WTC11 (cell line): ENCODE measurements around the gene COX7B2. TPM values are rescaled to one million over a fixed set of nuclear protein-coding genes. Genes with fewer than 3 reads are reported as not detected.

Source experiments
- ATAC-seq: fragments of 200-7000 bp; cut with Tn5 transposase; 2 replicates; pipeline ENCODE4 v1.10.0; 2021; ENCODE audit warnings: mild to moderate bottlenecking, moderate library complexity
- CTCF ChIA-PET: fragments of 300-600 bp; sonication (Branson Sonifier 250); formaldehyde crosslinking; loops from one replicate; lab custom pipeline; 2021; ENCODE audit warnings: antibody characterized with exemption; lab: Charles Lee
- POLR2A ChIA-PET: fragments of 350-600 bp; sonication (Branson Sonifier 250); formaldehyde crosslinking; loops from one replicate; lab custom pipeline; 2021; ENCODE audit warnings: antibody characterized with exemption; lab: Charles Lee
- DNase-seq: peaks from one replicate; pipeline ENCODE4 v3.0.0; 2021; ENCODE audit warnings: low spot score
- H3K27ac Mint-ChIP-seq: 2 replicates; pipeline ENCODE4 v1.8.0; 2021; ENCODE audit warnings: mixed read lengths
- H3K27me3 Mint-ChIP-seq: 2 replicates; pipeline ENCODE4 v1.8.0; 2021; ENCODE audit warnings: low read depth, mild to moderate bottlenecking, moderate library complexity, mixed read lengths
- H3K36me3 Mint-ChIP-seq: 2 replicates; pipeline ENCODE4 v1.8.0; 2021; ENCODE audit warnings: mixed read lengths
- H3K4me1 Mint-ChIP-seq: 2 replicates; pipeline ENCODE4 v1.8.0; 2022; ENCODE audit warnings: mixed read lengths
- H3K4me3 Mint-ChIP-seq: 2 replicates; pipeline ENCODE4 v1.8.0; 2021; ENCODE audit warnings: mild to moderate bottlenecking, moderate library complexity, mixed read lengths
- H3K9me3 Mint-ChIP-seq: 2 replicates; pipeline ENCODE4 v1.8.0; 2021; ENCODE audit warnings: mixed read lengths
- CBFB ChIP-seq: sonication (generic); formaldehyde crosslinking; IDR thresholded peaks from 2 replicates; pipeline ENCODE4 v1.8.1; 2022; ENCODE audit warnings: mild to moderate bottlenecking, low read depth, missing genetic modification reagents
- ELF4 ChIP-seq: sonication (generic); formaldehyde crosslinking; IDR thresholded peaks from 2 replicates; pipeline ENCODE4 v1.8.1; 2022; ENCODE audit warnings: low read depth, mild to moderate bottlenecking, moderate library complexity, missing genetic modification reagents
- EMX1 ChIP-seq: fragments of 250-450 bp; sonication (Bioruptor Pico); IDR thresholded peaks from 2 replicates; pipeline ENCODE4 v1.8.0; 2021; ENCODE audit warnings: mild to moderate bottlenecking
- FOXJ3 ChIP-seq: sonication (generic); formaldehyde crosslinking; IDR thresholded peaks from 2 replicates; pipeline ENCODE4 v1.9.0; 2021; ENCODE audit warnings: missing genetic modification reagents, mild to moderate bottlenecking, borderline replicate concordance
- KAT7 ChIP-seq: sonication (generic); formaldehyde crosslinking; IDR thresholded peaks from 2 replicates; pipeline ENCODE4 v1.8.1; 2023; ENCODE audit warnings: missing genetic modification reagents, mild to moderate bottlenecking, borderline replicate concordance
- MXD4 ChIP-seq: fragments of 250-450 bp; sonication (Bioruptor Pico); IDR thresholded peaks from 2 replicates; pipeline ENCODE4 v1.8.0; 2021; ENCODE audit warnings: mild to moderate bottlenecking, moderate library complexity, borderline replicate concordance
- NFE2L1 ChIP-seq: sonication (generic); formaldehyde crosslinking; IDR thresholded peaks from 2 replicates; pipeline ENCODE4 v1.8.1; 2023; ENCODE audit warnings: missing genetic modification reagents
- NR2C2 ChIP-seq: sonication (generic); formaldehyde crosslinking; IDR thresholded peaks from 2 replicates; pipeline ENCODE4 v1.8.0; 2022; ENCODE audit warnings: mild to moderate bottlenecking, missing genetic modification reagents
- PRRX2 ChIP-seq: fragments of 250-450 bp; sonication (Bioruptor Pico); IDR thresholded peaks from 2 replicates; pipeline ENCODE4 v1.8.0; 2021; ENCODE audit warnings: mild to moderate bottlenecking
- TEAD4 ChIP-seq: sonication (generic); formaldehyde crosslinking; IDR thresholded peaks from 2 replicates; pipeline ENCODE4 v1.8.0; 2022; ENCODE audit warnings: mild to moderate bottlenecking, missing genetic modification reagents
- TP53 ChIP-seq: sonication (generic); formaldehyde crosslinking; IDR thresholded peaks from 2 replicates; pipeline ENCODE4 v1.8.1; 2023; ENCODE audit warnings: mild to moderate bottlenecking, missing genetic modification reagents
- ZNF423 ChIP-seq: fragments of 250-450 bp; sonication (Bioruptor Pico); IDR thresholded peaks from 2 replicates; pipeline ENCODE4 v2.1.2; 2022; ENCODE audit warnings: mild to moderate bottlenecking, moderate library complexity
- ZNF671 ChIP-seq: fragments of 250-450 bp; sonication (Bioruptor Pico); IDR thresholded peaks from 2 replicates; pipeline ENCODE4 v1.8.0; 2021; ENCODE audit warnings: mild to moderate bottlenecking
- total RNA-seq: library from RNA; stranded (reverse); gene quantifications from 3 replicates; pipeline ENCODE4 v1.2.3, GENCODE V29; 2021
- TF ChIP-seq, protein P1 (sequence below): sonication (generic); formaldehyde crosslinking; IDR thresholded peaks from 2 replicates; pipeline ENCODE4 v1.8.0; 2022; ENCODE audit warnings: missing genetic modification reagents
- TF ChIP-seq, protein P2 (sequence below): sonication (generic); formaldehyde crosslinking; IDR thresholded peaks from 2 replicates; pipeline ENCODE4 v1.8.1; 2023; ENCODE audit warnings: mild to moderate bottlenecking, missing genetic modification reagents, borderline replicate concordance
- TF ChIP-seq, protein P3 (sequence below): sonication (generic); formaldehyde crosslinking; conservative IDR thresholded peaks from 2 replicates; pipeline ENCODE4 v1.8.1; 2022; ENCODE audit warnings: mild to moderate bottlenecking, missing genetic modification reagents
- TF ChIP-seq, protein P4 (sequence below): sonication (generic); formaldehyde crosslinking; IDR thresholded peaks from 2 replicates; pipeline ENCODE4 v1.8.1; 2022; ENCODE audit warnings: mild to moderate bottlenecking, moderate library complexity, missing genetic modification reagents
- TF ChIP-seq, protein P5 (sequence below): fragments of 250-450 bp; sonication (Bioruptor Pico); IDR thresholded peaks from 2 replicates; pipeline ENCODE4 v1.9.0; 2021; ENCODE audit warnings: mild to moderate bottlenecking
- TF ChIP-seq, protein P6 (sequence below): sonication (generic); formaldehyde crosslinking; IDR thresholded peaks from 2 replicates; pipeline ENCODE4 v1.8.1; 2022; ENCODE audit warnings: low read depth, mild to moderate bottlenecking, moderate library complexity, missing genetic modification reagents, borderline replicate concordance
- TF ChIP-seq, protein P7 (sequence below): sonication (generic); formaldehyde crosslinking; IDR thresholded peaks from 2 replicates; pipeline ENCODE4 v1.8.0; 2022; ENCODE audit warnings: mild to moderate bottlenecking, missing genetic modification reagents

COX7B2 gene
- total RNA-seq, 1 experiment from 2014 or later = not detected

DNA sequence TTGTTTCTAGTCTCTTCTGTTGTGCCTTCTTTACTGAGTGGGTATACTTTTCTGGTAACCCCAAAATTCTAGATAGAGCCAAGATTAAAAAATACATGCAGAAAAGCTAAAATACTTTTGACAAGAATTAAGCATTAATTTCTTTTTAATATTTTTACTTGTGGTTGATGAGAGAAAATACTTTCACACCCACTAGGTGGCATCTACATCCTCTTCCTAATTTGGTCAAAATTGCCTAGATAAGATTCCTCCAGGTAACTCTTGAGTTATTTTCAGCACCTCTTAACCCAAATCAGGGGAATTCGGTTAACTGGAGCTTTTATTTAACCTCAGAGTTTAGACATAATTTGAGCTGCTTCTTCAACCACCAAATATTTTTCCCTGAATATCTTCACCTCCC is 28.4 kb upstream of the COX7B2 start (continued):
- TF ChIP-seq, protein P1, sequence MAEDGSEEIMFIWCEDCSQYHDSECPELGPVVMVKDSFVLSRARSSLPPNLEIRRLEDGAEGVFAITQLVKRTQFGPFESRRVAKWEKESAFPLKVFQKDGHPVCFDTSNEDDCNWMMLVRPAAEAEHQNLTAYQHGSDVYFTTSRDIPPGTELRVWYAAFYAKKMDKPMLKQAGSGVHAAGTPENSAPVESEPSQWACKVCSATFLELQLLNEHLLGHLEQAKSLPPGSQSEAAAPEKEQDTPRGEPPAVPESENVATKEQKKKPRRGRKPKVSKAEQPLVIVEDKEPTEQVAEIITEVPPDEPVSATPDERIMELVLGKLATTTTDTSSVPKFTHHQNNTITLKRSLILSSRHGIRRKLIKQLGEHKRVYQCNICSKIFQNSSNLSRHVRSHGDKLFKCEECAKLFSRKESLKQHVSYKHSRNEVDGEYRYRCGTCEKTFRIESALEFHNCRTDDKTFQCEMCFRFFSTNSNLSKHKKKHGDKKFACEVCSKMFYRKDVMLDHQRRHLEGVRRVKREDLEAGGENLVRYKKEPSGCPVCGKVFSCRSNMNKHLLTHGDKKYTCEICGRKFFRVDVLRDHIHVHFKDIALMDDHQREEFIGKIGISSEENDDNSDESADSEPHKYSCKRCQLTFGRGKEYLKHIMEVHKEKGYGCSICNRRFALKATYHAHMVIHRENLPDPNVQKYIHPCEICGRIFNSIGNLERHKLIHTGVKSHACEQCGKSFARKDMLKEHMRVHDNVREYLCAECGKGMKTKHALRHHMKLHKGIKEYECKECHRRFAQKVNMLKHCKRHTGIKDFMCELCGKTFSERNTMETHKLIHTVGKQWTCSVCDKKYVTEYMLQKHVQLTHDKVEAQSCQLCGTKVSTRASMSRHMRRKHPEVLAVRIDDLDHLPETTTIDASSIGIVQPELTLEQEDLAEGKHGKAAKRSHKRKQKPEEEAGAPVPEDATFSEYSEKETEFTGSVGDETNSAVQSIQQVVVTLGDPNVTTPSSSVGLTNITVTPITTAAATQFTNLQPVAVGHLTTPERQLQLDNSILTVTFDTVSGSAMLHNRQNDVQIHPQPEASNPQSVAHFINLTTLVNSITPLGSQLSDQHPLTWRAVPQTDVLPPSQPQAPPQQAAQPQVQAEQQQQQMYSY (CRISPR knock-in tag) = no peak
- no peak for TF ChIP-seq FOXJ3 (CRISPR knock-in tag)
- TF ChIP-seq, protein P2, sequence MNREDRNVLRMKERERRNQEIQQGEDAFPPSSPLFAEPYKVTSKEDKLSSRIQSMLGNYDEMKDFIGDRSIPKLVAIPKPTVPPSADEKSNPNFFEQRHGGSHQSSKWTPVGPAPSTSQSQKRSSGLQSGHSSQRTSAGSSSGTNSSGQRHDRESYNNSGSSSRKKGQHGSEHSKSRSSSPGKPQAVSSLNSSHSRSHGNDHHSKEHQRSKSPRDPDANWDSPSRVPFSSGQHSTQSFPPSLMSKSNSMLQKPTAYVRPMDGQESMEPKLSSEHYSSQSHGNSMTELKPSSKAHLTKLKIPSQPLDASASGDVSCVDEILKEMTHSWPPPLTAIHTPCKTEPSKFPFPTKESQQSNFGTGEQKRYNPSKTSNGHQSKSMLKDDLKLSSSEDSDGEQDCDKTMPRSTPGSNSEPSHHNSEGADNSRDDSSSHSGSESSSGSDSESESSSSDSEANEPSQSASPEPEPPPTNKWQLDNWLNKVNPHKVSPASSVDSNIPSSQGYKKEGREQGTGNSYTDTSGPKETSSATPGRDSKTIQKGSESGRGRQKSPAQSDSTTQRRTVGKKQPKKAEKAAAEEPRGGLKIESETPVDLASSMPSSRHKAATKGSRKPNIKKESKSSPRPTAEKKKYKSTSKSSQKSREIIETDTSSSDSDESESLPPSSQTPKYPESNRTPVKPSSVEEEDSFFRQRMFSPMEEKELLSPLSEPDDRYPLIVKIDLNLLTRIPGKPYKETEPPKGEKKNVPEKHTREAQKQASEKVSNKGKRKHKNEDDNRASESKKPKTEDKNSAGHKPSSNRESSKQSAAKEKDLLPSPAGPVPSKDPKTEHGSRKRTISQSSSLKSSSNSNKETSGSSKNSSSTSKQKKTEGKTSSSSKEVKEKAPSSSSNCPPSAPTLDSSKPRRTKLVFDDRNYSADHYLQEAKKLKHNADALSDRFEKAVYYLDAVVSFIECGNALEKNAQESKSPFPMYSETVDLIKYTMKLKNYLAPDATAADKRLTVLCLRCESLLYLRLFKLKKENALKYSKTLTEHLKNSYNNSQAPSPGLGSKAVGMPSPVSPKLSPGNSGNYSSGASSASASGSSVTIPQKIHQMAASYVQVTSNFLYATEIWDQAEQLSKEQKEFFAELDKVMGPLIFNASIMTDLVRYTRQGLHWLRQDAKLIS (CRISPR knock-in tag) = no peak
- TF ChIP-seq, protein P3, sequence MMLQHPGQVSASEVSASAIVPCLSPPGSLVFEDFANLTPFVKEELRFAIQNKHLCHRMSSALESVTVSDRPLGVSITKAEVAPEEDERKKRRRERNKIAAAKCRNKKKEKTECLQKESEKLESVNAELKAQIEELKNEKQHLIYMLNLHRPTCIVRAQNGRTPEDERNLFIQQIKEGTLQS = no peak
- no peak for TF ChIP-seq ELF4
- TF ChIP-seq, protein P4, sequence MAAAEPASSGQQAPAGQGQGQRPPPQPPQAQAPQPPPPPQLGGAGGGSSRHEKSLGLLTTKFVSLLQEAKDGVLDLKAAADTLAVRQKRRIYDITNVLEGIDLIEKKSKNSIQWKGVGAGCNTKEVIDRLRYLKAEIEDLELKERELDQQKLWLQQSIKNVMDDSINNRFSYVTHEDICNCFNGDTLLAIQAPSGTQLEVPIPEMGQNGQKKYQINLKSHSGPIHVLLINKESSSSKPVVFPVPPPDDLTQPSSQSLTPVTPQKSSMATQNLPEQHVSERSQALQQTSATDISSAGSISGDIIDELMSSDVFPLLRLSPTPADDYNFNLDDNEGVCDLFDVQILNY (CRISPR knock-in tag) = no peak

DNA sequence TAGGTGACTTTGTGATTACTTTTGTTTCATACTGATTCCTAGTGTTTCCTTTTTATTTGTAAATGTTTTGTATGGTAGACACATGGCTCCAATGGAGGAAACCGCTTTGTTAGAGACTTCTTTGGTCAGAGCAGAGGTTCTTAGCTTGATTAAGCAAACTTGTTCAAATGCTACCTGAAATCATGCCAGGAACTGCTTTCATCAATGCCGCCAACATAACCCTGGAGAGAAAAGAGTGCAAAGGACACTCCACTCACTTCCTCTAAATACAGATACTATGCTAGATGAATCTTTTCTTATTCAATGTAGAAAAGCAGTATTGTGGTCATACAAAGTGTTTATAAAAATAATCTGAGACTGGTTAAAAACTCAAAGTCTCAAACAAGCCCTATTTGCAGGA is 25.7 kb upstream of the COX7B2 start:
- ChIA-PET CTCF (interaction anchor here (1.3 kb wide), 1 partner anchor 98 kb away, joined by 3 read pairs; no protein-coding TSS in a partner anchor), POLR2A (no interaction called here)
- H3K4me1 Mint-ChIP-seq = no peaks in the 10 kb centered on the region
- no peaks in the 10 kb centered on the region for H3K9me3 Mint-ChIP-seq
- H3K36me3 Mint-ChIP-seq = no peaks in the 10 kb centered on the region
- ATAC-seq = no peak
- H3K27ac Mint-ChIP-seq = no peak overlapping the region
- no peak for DNase-seq
- no peak for TF ChIP-seq PRRX2 (CRISPR knock-in tag)
- TF ChIP-seq, all 79 proteins: peak for 0
- Mint-ChIP-seq H3K4me3 (no peak overlapping the region), H3K27me3 (no peaks in the 10 kb centered on the region)

DNA sequence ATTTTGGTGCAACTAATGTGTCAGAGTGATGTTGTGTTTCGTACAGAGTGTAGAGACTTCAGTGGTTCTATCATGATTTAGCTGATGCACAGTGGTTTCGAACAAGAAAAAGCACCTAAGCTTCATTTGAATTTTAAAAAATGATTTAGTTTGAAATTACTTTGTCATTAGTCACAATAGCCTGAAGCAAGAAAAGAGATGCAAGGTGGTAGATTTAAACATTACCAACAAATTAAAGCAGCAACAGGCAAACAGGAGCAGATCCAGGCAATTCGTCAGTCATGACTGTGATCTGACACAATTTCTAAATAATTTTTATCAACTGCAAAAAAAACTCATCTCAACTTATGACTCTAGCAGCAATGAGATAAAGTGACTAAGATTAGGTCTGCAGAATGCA is 24.6 kb upstream of the COX7B2 start:
- Mint-ChIP-seq H3K9me3 (no peaks in the 10 kb centered on the region), H3K4me3 (no peak overlapping the region), H3K36me3 (no peaks in the 10 kb centered on the region), H3K27me3 (no peaks in the 10 kb centered on the region), H3K4me1 (no peaks in the 10 kb centered on the region), H3K27ac (no peak overlapping the region)
- ATAC-seq (no peak), DNase-seq (no peak)
- CTCF ChIA-PET = interaction anchor here (1.3 kb wide), 1 partner anchor 99 kb away, joined by 3 read pairs; no protein-coding TSS in a partner anchor
- POLR2A ChIA-PET = no interaction called here
- no peak for TF ChIP-seq NFE2L1 (CRISPR knock-in tag)
- TF ChIP-seq TEAD4 (CRISPR knock-in tag) = no peak
- no peak for TF ChIP-seq ZNF423 (CRISPR knock-in tag)
- no peak for TF ChIP-seq EMX1 (CRISPR knock-in tag)
- TF ChIP-seq ZNF671 (CRISPR knock-in tag) = no peak
- TF ChIP-seq, protein P5, sequence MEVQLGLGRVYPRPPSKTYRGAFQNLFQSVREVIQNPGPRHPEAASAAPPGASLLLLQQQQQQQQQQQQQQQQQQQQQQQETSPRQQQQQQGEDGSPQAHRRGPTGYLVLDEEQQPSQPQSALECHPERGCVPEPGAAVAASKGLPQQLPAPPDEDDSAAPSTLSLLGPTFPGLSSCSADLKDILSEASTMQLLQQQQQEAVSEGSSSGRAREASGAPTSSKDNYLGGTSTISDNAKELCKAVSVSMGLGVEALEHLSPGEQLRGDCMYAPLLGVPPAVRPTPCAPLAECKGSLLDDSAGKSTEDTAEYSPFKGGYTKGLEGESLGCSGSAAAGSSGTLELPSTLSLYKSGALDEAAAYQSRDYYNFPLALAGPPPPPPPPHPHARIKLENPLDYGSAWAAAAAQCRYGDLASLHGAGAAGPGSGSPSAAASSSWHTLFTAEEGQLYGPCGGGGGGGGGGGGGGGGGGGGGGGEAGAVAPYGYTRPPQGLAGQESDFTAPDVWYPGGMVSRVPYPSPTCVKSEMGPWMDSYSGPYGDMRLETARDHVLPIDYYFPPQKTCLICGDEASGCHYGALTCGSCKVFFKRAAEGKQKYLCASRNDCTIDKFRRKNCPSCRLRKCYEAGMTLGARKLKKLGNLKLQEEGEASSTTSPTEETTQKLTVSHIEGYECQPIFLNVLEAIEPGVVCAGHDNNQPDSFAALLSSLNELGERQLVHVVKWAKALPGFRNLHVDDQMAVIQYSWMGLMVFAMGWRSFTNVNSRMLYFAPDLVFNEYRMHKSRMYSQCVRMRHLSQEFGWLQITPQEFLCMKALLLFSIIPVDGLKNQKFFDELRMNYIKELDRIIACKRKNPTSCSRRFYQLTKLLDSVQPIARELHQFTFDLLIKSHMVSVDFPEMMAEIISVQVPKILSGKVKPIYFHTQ (CRISPR knock-in tag) = no peak
- no peak for TF ChIP-seq MXD4
- no peak for TF ChIP-seq NR2C2
- TF ChIP-seq KAT7 (CRISPR knock-in tag) = no peak
- TF ChIP-seq TP53 (CRISPR knock-in tag) = no peak
- TF ChIP-seq, protein P6, sequence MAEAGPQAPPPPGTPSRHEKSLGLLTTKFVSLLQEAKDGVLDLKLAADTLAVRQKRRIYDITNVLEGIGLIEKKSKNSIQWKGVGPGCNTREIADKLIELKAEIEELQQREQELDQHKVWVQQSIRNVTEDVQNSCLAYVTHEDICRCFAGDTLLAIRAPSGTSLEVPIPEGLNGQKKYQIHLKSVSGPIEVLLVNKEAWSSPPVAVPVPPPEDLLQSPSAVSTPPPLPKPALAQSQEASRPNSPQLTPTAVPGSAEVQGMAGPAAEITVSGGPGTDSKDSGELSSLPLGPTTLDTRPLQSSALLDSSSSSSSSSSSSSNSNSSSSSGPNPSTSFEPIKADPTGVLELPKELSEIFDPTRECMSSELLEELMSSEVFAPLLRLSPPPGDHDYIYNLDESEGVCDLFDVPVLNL (CRISPR knock-in tag) = no peak
- no peak for TF ChIP-seq CBFB (CRISPR knock-in tag)
- TF ChIP-seq, protein P7, sequence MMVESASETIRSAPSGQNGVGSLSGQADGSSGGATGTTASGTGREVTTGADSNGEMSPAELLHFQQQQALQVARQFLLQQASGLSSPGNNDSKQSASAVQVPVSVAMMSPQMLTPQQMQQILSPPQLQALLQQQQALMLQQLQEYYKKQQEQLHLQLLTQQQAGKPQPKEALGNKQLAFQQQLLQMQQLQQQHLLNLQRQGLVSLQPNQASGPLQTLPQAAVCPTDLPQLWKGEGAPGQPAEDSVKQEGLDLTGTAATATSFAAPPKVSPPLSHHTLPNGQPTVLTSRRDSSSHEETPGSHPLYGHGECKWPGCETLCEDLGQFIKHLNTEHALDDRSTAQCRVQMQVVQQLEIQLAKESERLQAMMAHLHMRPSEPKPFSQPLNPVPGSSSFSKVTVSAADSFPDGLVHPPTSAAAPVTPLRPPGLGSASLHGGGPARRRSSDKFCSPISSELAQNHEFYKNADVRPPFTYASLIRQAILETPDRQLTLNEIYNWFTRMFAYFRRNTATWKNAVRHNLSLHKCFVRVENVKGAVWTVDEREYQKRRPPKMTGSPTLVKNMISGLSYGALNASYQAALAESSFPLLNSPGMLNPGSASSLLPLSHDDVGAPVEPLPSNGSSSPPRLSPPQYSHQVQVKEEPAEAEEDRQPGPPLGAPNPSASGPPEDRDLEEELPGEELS (CRISPR knock-in tag) = no peak
